HTERT RPE-1 (cell line): ENCODE results near the gene ACTR3C.

Experiments used
- in situ Hi-C: fragments of 300-500 bp; cut with MboI; formaldehyde crosslinking; loops from 4 replicates; pipeline ENCODE4 v1.14.3; 2020; ENCODE audit warnings: low sequenced_read_pairs

Gene ACTR3C

GRCh38 chr7:150322833-150323681 is at the start of gene ACTR3C, which contains the start of gene LRRC61:
ACTR3C (minus strand) TSS chr7:150323545; CDS start chr7:150295296, 28,249 bp downstream.
LRRC61 (plus strand) TSS chr7:150323355; CDS start chr7:150336862, 13,507 bp downstream.
- in situ Hi-C loops, result no loop called here

- in situ Hi-C loops, result no loop called here
Measured at GRCh38 chr7:150372271-150373048, 49.1 kb upstream of the ACTR3C start.

GRCh38 chr7:150371996-150372270 is 48.6 kb upstream of the ACTR3C start:
- in situ Hi-C loops, result no loop called here

- in situ Hi-C loops, result no loop called here
Measured at GRCh38 chr7:150371131-150371995, 48.0 kb upstream of the ACTR3C start.

GRCh38 chr7:150370612-150371071 is 47.3 kb upstream of the ACTR3C start:
- in situ Hi-C loops, result no loop called here

- in situ Hi-C loops, result no loop called here
Measured at GRCh38 chr7:150369748-150370501, 46.6 kb upstream of the ACTR3C start.

GRCh38 chr7:150368884-150369747 is 45.8 kb upstream of the ACTR3C start:
- in situ Hi-C loops, result no loop called here

- in situ Hi-C loops, result no loop called here
Measured at GRCh38 chr7:150368096-150368883, 44.9 kb upstream of the ACTR3C start, which contains the start of gene REPIN1. REPIN1 (plus strand) TSS chr7:150368822; CDS start chr7:150369712, 890 bp downstream.

- in situ Hi-C loops, result no loop called here
Measured at GRCh38 chr7:150367677-150368095, 44.3 kb upstream of the ACTR3C start.

GRCh38 chr7:150365673-150366398 is 42.5 kb upstream of the ACTR3C start:
- in situ Hi-C loops, result no loop called here

- in situ Hi-C loops, result no loop called here
Measured at GRCh38 chr7:150365194-150365593, 41.8 kb upstream of the ACTR3C start.

GRCh38 chr7:150363872-150364271 is 40.5 kb upstream of the ACTR3C start:
- in situ Hi-C loops, result no loop called here

GRCh38 chr7:150363370-150363769 is 40.0 kb upstream of the ACTR3C start:
- in situ Hi-C loops, result no loop called here

- in situ Hi-C loops, result no loop called here
Measured at GRCh38 chr7:150361807-150362621, 38.7 kb upstream of the ACTR3C start.

- in situ Hi-C loops, result no loop called here
Measured at GRCh38 chr7:150361402-150361801, 38.1 kb upstream of the ACTR3C start.

GRCh38 chr7:150360363-150361058 is 37.2 kb upstream of the ACTR3C start:
- in situ Hi-C loops, result no loop called here
